22Rv1 (cell line): ENCODE data around the gene NR5A1.

ENCODE experiments used
- CTCF ChIP-seq: fragments of 450-650 bp; IDR thresholded peaks from 2 replicates; pipeline ENCODE4 v1.5.1; 2017; ENCODE audit warnings: mild to moderate bottlenecking
- ZFX ChIP-seq: fragments of 450-650 bp; IDR thresholded peaks from 2 replicates; pipeline ENCODE4 v1.6.1; 2017; ENCODE audit warnings: antibody characterized with exemption, borderline replicate concordance

DNA sequence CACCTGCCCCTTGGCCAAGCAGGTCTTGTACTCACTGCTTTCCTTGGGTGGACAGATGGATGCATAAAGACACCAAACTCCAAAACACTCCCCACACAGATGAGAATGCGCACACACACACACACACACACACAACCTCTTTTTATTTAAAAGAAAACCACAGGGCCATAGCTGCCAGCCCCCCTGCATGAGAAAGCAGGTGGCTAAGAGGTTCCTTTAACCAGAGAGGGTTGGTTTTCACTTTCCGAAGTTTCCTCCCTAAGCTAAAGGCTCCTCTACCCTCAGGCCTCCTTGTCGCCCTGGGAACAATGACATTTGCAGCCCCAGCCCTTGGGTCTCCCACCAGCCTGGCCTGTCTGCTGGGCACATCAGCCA, 11.1 kb downstream of the NR5A1 start:
- TF ChIP-seq CTCF (no peak), ZFX (no peak)
